HCT116 (cell line): ENCODE measurements around the gene RNF150. TPM values are rescaled to one million over a fixed set of nuclear protein-coding genes. Genes with fewer than 3 reads are reported as not detected.

Source experiments
- ATAC-seq: fragments of 200-7000 bp; cut with Tn5 transposase; 2 replicates; pipeline ENCODE4 v1.9.1; 2020; ENCODE audit warnings: mild to moderate bottlenecking, moderate library complexity
- BruUV-seq: library from RNA; stranded (reverse); fragments of 400-500 nt; replicated peaks from 2 replicates; lab custom pipeline; 2021; lab: Mats Ljungman, UMichigan
- CTCF ChIA-PET: fragments of 300-600 bp; sonication (Branson Sonifier 250); formaldehyde crosslinking; loops from one replicate; lab custom pipeline; 2021; ENCODE audit warnings: antibody characterized with exemption; lab: Charles Lee
- POLR2A ChIA-PET: fragments of 300-600, 350-600 bp; sonication (Branson Sonifier 250); formaldehyde crosslinking; loops from one replicate; lab custom pipeline; 2021; ENCODE audit warnings: antibody characterized with exemption; lab: Charles Lee
- RAD21 ChIA-PET, 2 experiments: fragments of 300-600 bp; sonication (Branson Sonifier 250); formaldehyde crosslinking; loops; one replicate each; lab custom pipeline; 2023; ENCODE audit warnings: low total read pairs in 2 of 2; ENCODE audit not compliant: uncharacterized antibody in 2 of 2, unreplicated experiment in 2 of 2, low non-redundant PET in 1 of 2; lab: Charles Lee
- DNase-seq: peaks from one replicate; pipeline ENCODE4 v3.0.0-alpha.2; 2010; ENCODE audit warnings: low read depth, low spot score
- H2AFZ ChIP-seq: fragments of 200-600 bp; shearing (Covaris generic), sonication (generic); 2 replicates; pipeline ENCODE4 v1.6.1; 2017; ENCODE audit warnings: low read depth, mixed run types, mixed read lengths, antibody characterized with exemption, low read length; ENCODE audit not compliant: poor library complexity, severe bottlenecking
- H3K27ac ChIP-seq: 2 replicates; pipeline ENCODE4 v1.5.1; 2012; ENCODE audit warnings: low read depth, low read length
- H3K27me3 ChIP-seq: fragments of 200-600 bp; sonication (generic); 2 replicates; pipeline ENCODE4 v1.6.1; 2016; ENCODE audit warnings: mixed run types, low read length, mixed read lengths; ENCODE audit not compliant: insufficient read depth
- H3K36me3 ChIP-seq, 2 experiments: fragments of 200-500 bp in 1 of 2; fragments of 200-600 bp in 1 of 2; sonication (Bioruptor generic) in 1 of 2; sonication (generic) in 1 of 2; 2 replicates each; pipeline versions ENCODE4 v1.5.1 to v1.6.1; 2014 to 2016; ENCODE audit warnings: low read length in 2 of 2, inconsistent platforms in 1 of 2, mixed read lengths in 1 of 2, mixed run types in 1 of 2; ENCODE audit not compliant: insufficient read depth in 2 of 2, control insufficient read depth in 1 of 2
- H3K4me1 ChIP-seq, 2 experiments: fragments of 200-600 bp in 1 of 2; sonication (generic) in 1 of 2; 2 replicates each; pipeline versions ENCODE4 v1.5.1 to v1.6.1; 2012 to 2017; ENCODE audit warnings: low read length in 2 of 2, inconsistent platforms in 1 of 2, mild to moderate bottlenecking in 1 of 2, mixed read lengths in 1 of 2, mixed run types in 1 of 2, moderate library complexity in 1 of 2; ENCODE audit not compliant: insufficient read depth in 2 of 2, control insufficient read depth in 1 of 2
- H3K4me2 ChIP-seq: fragments of 200-600 bp; sonication (generic); 2 replicates; pipeline ENCODE4 v1.6.1; 2017; ENCODE audit warnings: mixed run types, low read length, mixed read lengths
- H3K4me3 ChIP-seq, 2 experiments: fragments of 200-600 bp in 1 of 2; sonication (generic) in 1 of 2; replicated peaks in 1 of 2; 2 replicates each; pipeline ENCODE4 v1.5.1; 2011 to 2016; ENCODE audit warnings: low read length in 2 of 2, control low read depth in 1 of 2, low read depth in 1 of 2, mild to moderate bottlenecking in 1 of 2, mixed read lengths in 1 of 2, mixed run types in 1 of 2
- H3K79me2 ChIP-seq: fragments of 200-600 bp; sonication (generic); 2 replicates; pipeline ENCODE4 v1.6.1; 2017; ENCODE audit warnings: mild to moderate bottlenecking, mixed run types, low read length, moderate library complexity, mixed read lengths; ENCODE audit not compliant: insufficient read depth
- H3K9ac ChIP-seq: fragments of 200-600 bp; sonication (generic); 2 replicates; pipeline ENCODE4 v1.6.1; 2016; ENCODE audit warnings: low read length, mixed read lengths
- H3K9me2 ChIP-seq: fragments of 200-600 bp; sonication (generic), shearing (Covaris generic); 2 replicates; pipeline ENCODE4 v1.6.1; 2017; ENCODE audit warnings: mixed run types, mild to moderate bottlenecking, moderate library complexity; ENCODE audit not compliant: insufficient read depth
- H3K9me3 ChIP-seq, 2 experiments: fragments of 200-500 bp in 1 of 2; fragments of 200-600 bp in 1 of 2; sonication (Bioruptor generic) in 1 of 2; sonication (generic) in 1 of 2; 2 replicates each; pipeline ENCODE4 v1.6.1; 2014 to 2017; ENCODE audit warnings: low read length in 2 of 2, mixed read lengths in 2 of 2, inconsistent platforms in 1 of 2, low read depth in 1 of 2, mild to moderate bottlenecking in 1 of 2, mixed run types in 1 of 2, moderate library complexity in 1 of 2; ENCODE audit not compliant: control insufficient read depth in 1 of 2, insufficient read depth in 1 of 2
- H4K20me1 ChIP-seq: fragments of 200-600 bp; sonication (generic), shearing (Covaris generic); 2 replicates; pipeline ENCODE4 v1.6.1; 2017; ENCODE audit warnings: mixed run types, mild to moderate bottlenecking, moderate library complexity; ENCODE audit not compliant: insufficient read depth
- CEBPB ChIP-seq: IDR thresholded peaks from 2 replicates; pipeline ENCODE4 v1.6.1; 2012; ENCODE audit warnings: low read depth
- CTCF ChIP-seq, 3 experiments: fragments of 200-600 bp in 1 of 3; sonication (generic) in 1 of 3; IDR thresholded peaks in 2 of 3; conservative IDR thresholded peaks in 1 of 3; 2 replicates each; pipeline ENCODE4 v1.5.1; 2012 to 2017; ENCODE audit warnings: low read depth in 2 of 3, low read length in 2 of 3, antibody characterized with exemption in 1 of 3, borderline replicate concordance in 1 of 3, control low read depth in 1 of 3, mild to moderate bottlenecking in 1 of 3, mixed read lengths in 1 of 3, mixed run types in 1 of 3, moderate library complexity in 1 of 3; ENCODE audit not compliant: insufficient read depth in 1 of 3
- ELF1 ChIP-seq: IDR thresholded peaks from 2 replicates; pipeline ENCODE4 v1.6.1; 2012; ENCODE audit warnings: low read depth, borderline replicate concordance
- EZH2 ChIP-seq: fragments of 200-600 bp; sonication (generic); IDR thresholded peaks from 2 replicates; pipeline ENCODE4 v1.6.1; 2017; ENCODE audit warnings: antibody characterized with exemption, mixed run types
- EZH2phosphoT487 ChIP-seq: fragments of 200-600 bp; IDR thresholded peaks from 2 replicates; pipeline ENCODE4 v1.6.1; 2018; ENCODE audit warnings: antibody characterized with exemption, borderline replicate concordance
- FOSL1 ChIP-seq: IDR thresholded peaks from 2 replicates; pipeline ENCODE4 v1.6.1; 2012; ENCODE audit warnings: low read depth
- RAD21 ChIP-seq: IDR thresholded peaks from 2 replicates; pipeline ENCODE4 v1.6.1; 2012; ENCODE audit warnings: low read depth, mild to moderate bottlenecking
- SIN3A ChIP-seq: IDR thresholded peaks from 2 replicates; pipeline ENCODE4 v1.6.1; 2012; ENCODE audit warnings: low read depth
- SRF ChIP-seq: IDR thresholded peaks from 2 replicates; pipeline ENCODE4 v1.6.1; 2012; ENCODE audit warnings: low read depth
- TCF7L2 ChIP-seq: IDR thresholded peaks from 2 replicates; pipeline ENCODE4 v1.7.0; 2011; ENCODE audit warnings: borderline replicate concordance, inconsistent platforms; ENCODE audit not compliant: insufficient read depth, insufficient read length; ENCODE audit errors: extremely low read depth
- YY1 ChIP-seq: IDR thresholded peaks from 2 replicates; pipeline ENCODE4 v1.6.1; 2011; ENCODE audit warnings: low read length, low read depth, moderate library complexity, mild to moderate bottlenecking; ENCODE audit not compliant: insufficient replicate concordance; ENCODE audit errors: extremely low read depth
- ZFX ChIP-seq: fragments of 450-650 bp; IDR thresholded peaks from 2 replicates; pipeline ENCODE4 v1.6.1; 2017
- ZNF274 ChIP-seq: fragments of 200-500 bp; sonication (Bioruptor generic); IDR thresholded peaks from 2 replicates; pipeline ENCODE4 v1.6.1; 2014; ENCODE audit warnings: mild to moderate bottlenecking, low read depth, low read length, inconsistent platforms
- intact Hi-C: fragments of 100-400 bp; cut with micrococcal nuclease; formaldehyde crosslinking; loops from 2 replicates; pipeline ENCODE4 v1.10.0; 2022
- total RNA-seq: library from RNA; stranded (reverse); gene quantifications from one replicate; pipeline ENCODE4 v1.2.1, GENCODE V29; 2021; ENCODE audit not compliant: unreplicated experiment
- TF ChIP-seq, protein P1 (sequence below): IDR thresholded peaks from 2 replicates; pipeline ENCODE4 v1.6.1; 2012

RNF150 gene
- total RNA-seq, 1 experiment from 2014 or later = 0.07 TPM

DNA sequence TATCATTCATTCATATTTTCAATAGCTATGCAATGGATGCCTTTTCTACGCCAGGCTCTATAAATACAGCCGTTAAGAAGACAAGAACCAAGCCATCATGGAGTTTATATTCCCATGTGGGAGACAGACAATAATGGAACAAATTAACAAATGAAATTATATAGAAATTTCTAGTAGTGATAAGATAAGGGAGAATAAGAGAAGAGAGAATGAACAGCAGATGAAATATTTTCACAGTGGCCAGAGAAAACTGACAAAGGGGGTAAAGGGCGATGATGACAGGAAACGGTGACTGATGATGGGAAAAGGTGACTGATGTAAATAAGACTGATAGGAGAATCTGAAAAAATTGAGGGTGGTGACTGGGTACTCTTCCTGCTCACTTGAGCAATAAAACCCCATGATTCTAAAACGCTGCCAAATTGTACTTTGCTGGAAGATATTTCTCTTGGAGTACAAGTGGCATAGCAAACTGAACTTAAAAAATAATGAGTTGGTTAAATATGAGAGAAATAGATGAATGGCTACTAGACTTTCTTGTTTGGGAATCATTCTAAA, 13.2 kb downstream of the RNF150 start:
- Histone ChIP-seq H3K4me2 (no peak overlapping the region), H3K9me3 (no peaks in the 10 kb centered on the region), H3K27me3 (no peaks in the 10 kb centered on the region), H3K27ac (no peak overlapping the region)
- ATAC-seq = no peak
- RAD21 ChIA-PET = no interaction called here
- no peak for TF ChIP-seq SRF
- TF ChIP-seq ZNF274 = no peak
- TF ChIP-seq, protein P1, sequence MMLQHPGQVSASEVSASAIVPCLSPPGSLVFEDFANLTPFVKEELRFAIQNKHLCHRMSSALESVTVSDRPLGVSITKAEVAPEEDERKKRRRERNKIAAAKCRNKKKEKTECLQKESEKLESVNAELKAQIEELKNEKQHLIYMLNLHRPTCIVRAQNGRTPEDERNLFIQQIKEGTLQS = no peak
- TF ChIP-seq SIN3A = no peak
- no peak for TF ChIP-seq EZH2
- TF ChIP-seq RAD21 = no peak
- TF ChIP-seq TCF7L2 = no peak
- no peak for TF ChIP-seq YY1
- TF ChIP-seq ZFX = no peak
- TF ChIP-seq EZH2phosphoT487 = no peak
- TF ChIP-seq, all 23 proteins: peak for 0
- Histone ChIP-seq H4K20me1 (no peaks in the 10 kb centered on the region), H3K4me1 (no peaks in the 10 kb centered on the region), H3K36me3 (no peaks in the 10 kb centered on the region), H3K9ac (no peak overlapping the region), H3K9me2 (no peaks in the 10 kb centered on the region), H3K79me2 (no peaks in the 10 kb centered on the region), H2AFZ (no peak overlapping the region), H3K4me3 (no peak overlapping the region)
- DNase-seq = no peak
- intact Hi-C loops = no loop called here
- ChIA-PET CTCF (no interaction called here), POLR2A (no interaction called here)
- BruUV-seq = no TSS peak

- no peak for DNase-seq
- Histone ChIP-seq H3K9me3 (no peaks in the 10 kb centered on the region), H4K20me1 (no peaks in the 10 kb centered on the region), H2AFZ (no peak overlapping the region), H3K9me2 (no peaks in the 10 kb centered on the region), H3K36me3 (no peaks in the 10 kb centered on the region), H3K9ac (no peak overlapping the region), H3K4me3 (no peak overlapping the region), H3K4me1 (no peaks in the 10 kb centered on the region), H3K4me2 (no peak overlapping the region), H3K27ac (no peak overlapping the region), H3K79me2 (no peaks in the 10 kb centered on the region), H3K27me3 (no peaks in the 10 kb centered on the region)
- ChIA-PET CTCF (no interaction called here), RAD21 (no interaction called here), POLR2A (no interaction called here)
- no peak for ATAC-seq
- TF ChIP-seq FOSL1 = no peak
- TF ChIP-seq SIN3A = no peak
- TF ChIP-seq SRF = no peak
- no peak for TF ChIP-seq EZH2phosphoT487
- no peak for TF ChIP-seq ELF1
- no peak for TF ChIP-seq EZH2
- TF ChIP-seq CEBPB = no peak
- TF ChIP-seq ZFX = no peak
- TF ChIP-seq TCF7L2 = no peak
- no peak for TF ChIP-seq CTCF (IDR thresholded peaks at IDR 0.05 in 2 of 3, conservative IDR thresholded peaks at IDR 0.05 in 1 of 3; ENCODE audit: borderline replicate concordance in 1 of 3, insufficient read depth in 1 of 3, low read depth in 2 of 3, low read length in 2 of 3)
- no peak for TF ChIP-seq ZNF274
- BruUV-seq = no TSS peak
- intact Hi-C loops = no loop called here
Measured at GRCh38 chr4:141119071-141119470, 14.2 kb downstream of the RNF150 start.
